ENCODE measurements around the gene KIF12.

KIF12 gene

DNA sequence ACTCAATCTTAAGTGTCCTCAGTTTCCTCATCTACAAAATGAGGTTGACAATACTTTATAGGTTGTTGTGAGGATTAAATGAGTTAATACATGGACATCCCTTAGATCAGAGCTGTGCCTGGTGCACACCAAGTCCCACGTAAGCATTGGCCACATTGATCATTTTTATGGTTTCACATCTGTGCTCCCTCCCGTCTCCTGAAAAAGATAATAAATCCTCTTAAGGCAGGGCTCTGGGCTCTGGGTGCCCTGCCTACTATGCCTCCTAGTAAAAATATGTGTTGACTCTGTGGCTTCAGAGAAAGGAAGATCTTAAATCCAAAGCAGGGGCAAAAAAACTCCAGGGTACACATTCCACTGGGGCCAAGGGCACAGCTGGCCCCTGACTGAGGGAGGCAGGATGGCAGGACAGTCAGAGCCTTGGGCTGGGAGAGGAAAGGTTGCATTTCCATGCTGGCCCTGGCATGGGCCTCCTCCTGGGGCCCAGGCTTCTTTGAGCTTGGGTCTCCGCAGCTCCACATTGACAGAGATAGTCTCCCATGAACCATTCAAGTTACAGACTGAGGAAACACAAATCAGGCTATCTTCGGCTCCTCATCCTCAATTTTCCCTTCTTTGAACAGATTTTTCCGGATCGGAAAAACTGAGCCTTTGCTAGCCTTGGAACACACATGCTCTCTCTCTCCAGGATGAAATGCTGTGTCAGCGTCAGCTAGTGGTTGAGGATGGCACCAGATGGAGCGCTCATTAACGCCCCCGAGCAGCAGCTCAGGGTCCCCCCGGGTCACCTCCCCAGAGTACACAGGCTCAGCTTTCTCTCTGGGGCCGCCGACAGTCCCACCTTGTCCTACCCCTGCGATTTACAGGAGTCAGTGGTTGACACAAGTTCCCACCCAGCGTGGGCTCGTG lies 22.4 kb upstream of the KIF12 start:
- H3K4me3 ChIP-seq (ENCODE audit: low read depth, low read length), result no peak overlapping the region
- DNase-seq, result no peak
- H3K27me3 ChIP-seq (replicated peaks), result peaks cover 20% of the 10 kb centered on the region
- H3K27ac ChIP-seq, result no peak overlapping the region
- no peaks in the 10 kb centered on the region for H3K36me3 ChIP-seq (replicated peaks)
- TF ChIP-seq CTCF (IDR thresholded peaks at IDR 0.05; ENCODE audit: low read depth, low read length, missing control alignments), result no peak
- in situ Hi-C loops (cut with HindIII; ENCODE audit: low pct_ligation_motif_present, low sequenced_read_pairs), result no loop called here

- Histone ChIP-seq H3K27me3 (replicated peaks) (peaks cover 26% of the 10 kb centered on the region), H3K27ac (no peak overlapping the region), H3K4me3 (ENCODE audit: low read depth, low read length) (no peak overlapping the region), H3K36me3 (replicated peaks) (no peaks in the 10 kb centered on the region)
- no peak for TF ChIP-seq CTCF (IDR thresholded peaks at IDR 0.05; ENCODE audit: low read depth, low read length, missing control alignments)
- DNase-seq, result no peak
- in situ Hi-C loops (cut with HindIII; ENCODE audit: low pct_ligation_motif_present, low sequenced_read_pairs), result no loop called here
Observed at GRCh38 chr9:114120192-114121014, 21.3 kb upstream of the KIF12 start.

DNA sequence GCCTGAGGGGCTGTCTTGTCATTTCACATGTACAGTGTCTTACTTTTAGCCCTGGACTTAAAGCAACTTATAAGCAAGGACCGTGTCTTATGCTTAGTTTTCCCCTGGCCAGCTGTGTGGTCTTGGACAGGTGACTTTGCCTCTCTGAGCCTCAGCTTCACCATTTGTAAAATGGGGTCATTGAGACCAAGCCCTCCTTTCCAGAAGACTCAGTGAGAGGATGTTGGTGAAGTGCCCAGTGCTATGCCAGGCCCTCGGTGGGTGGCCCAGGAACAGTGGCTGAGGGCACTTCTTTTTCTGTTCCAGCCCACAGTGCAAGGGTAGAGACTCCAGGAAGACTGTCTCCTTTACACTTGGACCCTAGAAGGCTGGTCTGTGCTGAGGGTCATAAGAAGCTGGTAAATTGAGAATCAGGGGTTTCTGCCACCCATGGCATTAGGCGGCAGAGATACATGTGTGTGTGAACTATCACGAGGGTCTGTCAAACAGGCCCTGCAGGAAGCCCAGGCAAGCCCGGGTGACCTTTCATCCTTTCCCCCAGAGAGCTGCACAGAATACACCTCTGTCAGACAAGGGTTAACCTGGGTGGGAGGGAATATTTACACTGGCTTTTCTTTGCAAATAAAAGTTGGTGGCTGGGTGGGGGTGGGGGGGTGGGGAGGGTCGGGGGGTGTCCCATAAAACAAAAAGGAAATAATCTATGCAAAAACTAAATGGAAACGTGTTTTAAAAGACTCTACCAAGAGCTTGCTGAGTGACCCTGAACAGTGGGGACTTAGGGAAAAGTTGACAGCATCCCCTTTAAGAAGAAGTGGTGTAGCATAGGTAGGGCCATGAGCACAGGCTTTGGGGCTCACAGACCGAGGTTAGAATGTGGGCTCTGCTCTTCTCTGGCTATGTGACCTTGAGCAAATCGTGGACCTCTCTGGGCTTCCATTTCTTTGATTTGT lies 20.4 kb upstream of the KIF12 start:
- H3K4me3 ChIP-seq (ENCODE audit: low read depth, low read length), result no peak overlapping the region
- DNase-seq, result no peak
- in situ Hi-C loops (cut with HindIII; ENCODE audit: low pct_ligation_motif_present, low sequenced_read_pairs), result no loop called here
- H3K27ac ChIP-seq, result no peak overlapping the region
- peaks cover 26% of the 10 kb centered on the region for H3K27me3 ChIP-seq (replicated peaks)
- H3K36me3 ChIP-seq (replicated peaks), result no peaks in the 10 kb centered on the region
- TF ChIP-seq CTCF (IDR thresholded peaks at IDR 0.05; ENCODE audit: low read depth, low read length, missing control alignments), result no peak

- in situ Hi-C loops (cut with HindIII; ENCODE audit: low pct_ligation_motif_present, low sequenced_read_pairs), result no loop called here
- Histone ChIP-seq H3K4me3 (ENCODE audit: low read depth, low read length) (no peak overlapping the region), H3K27me3 (replicated peaks) (peaks cover 26% of the 10 kb centered on the region), H3K36me3 (replicated peaks) (no peaks in the 10 kb centered on the region), H3K27ac (no peak overlapping the region)
- no peak for DNase-seq
- TF ChIP-seq CTCF (IDR thresholded peaks at IDR 0.05; ENCODE audit: low read depth, low read length, missing control alignments), result no peak
Observed at GRCh38 chr9:114117996-114118830, 19.1 kb upstream of the KIF12 start.

DNA sequence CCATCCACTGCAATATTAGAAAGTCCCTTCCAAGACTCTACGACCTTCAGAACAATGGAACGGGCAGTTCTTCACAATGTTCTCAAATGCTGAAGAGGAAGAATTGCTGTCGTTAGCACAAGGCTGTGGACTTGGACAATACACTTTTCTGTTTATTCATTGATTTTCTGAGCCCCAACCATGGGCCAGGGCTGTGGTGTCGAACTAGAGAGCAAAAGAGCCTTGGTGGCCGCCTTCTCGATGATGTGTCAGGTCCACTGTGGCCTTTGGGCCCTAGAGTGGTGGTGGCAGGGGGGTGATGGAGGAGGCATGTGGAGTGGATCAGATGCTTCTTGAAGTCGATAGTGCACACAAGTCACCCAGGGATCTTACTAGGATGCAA lies 18.5 kb upstream of the KIF12 start:
- DNase-seq, result no peak
- Histone ChIP-seq H3K36me3 (replicated peaks) (no peaks in the 10 kb centered on the region), H3K27me3 (replicated peaks) (peaks cover 26% of the 10 kb centered on the region), H3K4me3 (ENCODE audit: low read depth, low read length) (no peak overlapping the region), H3K27ac (no peak overlapping the region)
- in situ Hi-C loops (cut with HindIII; ENCODE audit: low pct_ligation_motif_present, low sequenced_read_pairs), result no loop called here
- TF ChIP-seq CTCF (IDR thresholded peaks at IDR 0.05; ENCODE audit: low read depth, low read length, missing control alignments), result no peak

Data from brain microvascular endothelial cell (primary cell).